Cerebellar nuclear complex (tissue), 1 donor: Measurements from ENCODE around the gene FUT7.
A peak's percentile ranks its signal among the peaks of the same experiment; 100 is the strongest.

Experiments used
- DNase-seq, 2 experiments: peaks; one replicate each; lab custom pipeline; 2025; lab: John Stamatoyannopoulos, UW

The FUT7 gene

GRCh38 chr9:137001857-137002645 is 29.8 kb downstream of the FUT7 start:
- no peak for DNase-seq

DNA sequence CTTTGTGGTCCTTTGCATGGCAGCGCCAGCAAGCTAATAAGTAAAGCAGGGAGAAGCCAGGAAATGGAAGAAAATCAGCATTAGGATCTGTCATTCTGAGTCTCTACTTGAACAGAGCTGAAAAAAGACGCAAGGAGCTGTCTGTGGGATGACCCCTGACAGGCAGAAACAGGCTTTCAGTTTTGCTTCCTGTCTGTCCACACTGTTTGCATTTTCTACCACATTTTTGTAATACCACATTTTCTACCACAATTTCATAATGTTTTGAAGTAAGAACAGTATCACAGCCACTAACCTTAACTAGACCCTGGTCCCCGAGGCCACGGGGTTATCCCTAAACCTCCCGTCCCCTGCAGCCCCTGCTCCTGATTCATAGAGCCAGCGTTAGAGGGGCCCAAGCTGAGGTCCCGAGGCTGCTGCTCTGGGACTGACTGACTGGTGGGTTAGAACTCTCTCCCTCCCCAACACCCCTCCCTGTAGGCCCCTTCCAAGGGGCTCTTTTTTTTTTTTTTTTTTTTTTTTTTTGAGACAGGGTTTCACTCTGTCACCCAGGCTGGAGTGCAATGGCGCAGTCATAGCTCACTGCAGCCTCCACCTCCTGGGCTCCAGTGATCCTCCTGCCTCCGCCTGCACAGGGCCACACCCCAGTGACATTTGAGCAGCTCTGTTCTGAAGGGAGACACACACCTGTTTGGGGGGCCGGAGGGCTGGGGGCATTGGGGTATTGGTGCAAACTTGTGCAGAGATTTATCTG is 31.5 kb downstream of the FUT7 start:
- DNase-seq: no peak

GRCh38 chr9:136997830-136998234 is 34.1 kb downstream of the FUT7 start:
- DNase-seq: no peak

- no peak for DNase-seq
Measured at GRCh38 chr9:136997371-136997770, 34.5 kb downstream of the FUT7 start.

- no peak for DNase-seq
Measured at GRCh38 chr9:136996361-136997292, 35.3 kb downstream of the FUT7 start, which contains the start of gene CLIC3. Gene CLIC3, minus strand, starts transcription at chr9:136996568. Its CDS starts 25 bp downstream, at chr9:136996543.

DNA sequence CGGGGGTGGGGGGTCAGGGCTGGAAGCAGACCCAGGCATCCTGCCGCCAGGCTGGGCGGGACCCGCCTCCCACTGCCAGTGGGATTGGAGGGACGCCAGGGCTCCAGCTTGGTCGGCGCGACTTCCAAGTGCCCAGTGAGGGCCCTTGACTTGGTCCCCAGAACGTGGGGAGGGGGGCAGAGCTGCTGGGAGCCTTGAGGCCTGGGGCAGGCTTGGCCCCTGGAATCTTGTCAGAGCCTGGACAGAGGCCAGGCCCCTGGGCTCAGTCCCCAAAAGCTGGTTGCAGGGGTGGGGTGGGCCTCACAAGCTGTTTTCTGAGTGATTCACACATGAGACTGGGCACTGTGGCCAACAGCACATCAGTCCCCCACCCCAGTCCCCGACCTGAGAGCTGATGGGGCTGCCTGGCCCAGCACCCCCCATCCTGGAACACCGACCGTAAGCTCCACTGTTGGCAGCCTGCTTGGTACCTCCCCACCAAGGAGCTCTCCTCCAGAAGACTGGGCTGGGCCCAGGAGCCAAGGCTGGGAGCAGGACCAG is 36.0 kb downstream of the FUT7 start:
- DNase-seq: no peak

DNA sequence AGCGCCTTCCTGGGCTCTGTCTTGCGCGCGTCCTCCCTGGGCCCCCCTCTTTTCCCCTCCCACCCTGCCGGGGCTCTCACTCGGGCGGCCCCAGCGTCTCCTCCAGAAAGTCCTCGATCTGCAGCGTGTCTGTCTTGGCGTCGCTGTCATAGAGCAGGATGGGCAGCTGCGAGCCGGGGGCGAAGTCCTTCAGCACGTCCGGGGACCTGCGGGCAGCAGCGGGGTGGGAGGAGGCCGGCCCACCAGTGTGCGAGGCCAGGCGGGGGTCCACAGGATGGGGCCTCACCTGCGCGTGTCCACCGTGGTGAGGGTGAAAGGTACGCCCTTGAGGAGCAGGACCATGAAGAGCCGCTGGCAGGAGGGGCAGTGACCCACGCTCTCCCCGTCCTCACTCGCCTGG is 36.5 kb downstream of the FUT7 start:
- DNase-seq: no peak

DNA sequence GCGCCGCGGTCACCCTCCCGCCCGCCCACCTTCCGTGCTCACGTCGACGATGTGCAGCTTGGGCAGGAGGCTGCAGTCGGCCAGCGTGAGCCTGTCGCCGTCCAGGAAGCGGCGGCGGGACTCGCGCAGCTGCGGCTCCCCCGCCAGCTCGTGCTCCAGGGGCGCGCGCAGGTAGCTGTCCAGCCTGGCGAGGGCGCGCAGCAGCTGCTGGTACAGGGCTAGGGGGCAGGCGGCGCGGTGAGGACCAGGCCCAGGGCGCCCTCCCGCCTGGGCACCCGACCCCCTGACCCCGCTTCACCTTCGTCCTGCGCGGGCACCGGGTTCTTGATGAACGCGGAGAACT is 37.0 kb downstream of the FUT7 start:
- no peak for DNase-seq

GRCh38 chr9:136994180-136994887 is 37.6 kb downstream of the FUT7 start:
- DNase-seq: no peak

DNA sequence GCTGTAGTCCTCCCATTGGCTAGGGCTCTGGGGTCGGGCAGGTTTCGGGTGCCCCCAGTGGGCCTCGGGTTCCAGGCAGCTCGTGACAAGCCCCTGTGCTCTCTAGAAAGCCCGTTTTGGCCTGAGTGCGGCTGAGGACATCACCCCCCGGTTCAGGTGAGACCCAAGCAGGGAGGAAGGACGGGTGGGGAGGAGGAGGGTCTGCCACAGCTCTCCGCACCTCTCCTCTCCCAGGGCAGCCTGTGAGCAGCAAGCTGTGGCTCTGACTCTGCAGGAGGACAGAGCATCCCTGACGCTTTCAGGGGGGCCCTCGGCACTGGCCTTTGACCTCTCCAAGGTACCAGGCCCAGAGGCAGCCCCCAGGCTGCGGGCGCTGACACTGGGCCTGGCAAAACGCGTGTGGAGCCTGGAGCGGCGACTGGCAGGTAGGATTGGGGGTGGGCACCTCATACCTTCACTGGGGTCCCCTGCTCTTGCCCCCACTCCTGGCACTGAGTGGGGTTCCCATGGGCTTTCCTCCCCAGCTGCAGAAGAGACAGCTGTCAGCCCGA is 39.0 kb downstream of the FUT7 start:
- DNase-seq: no peak

DNA sequence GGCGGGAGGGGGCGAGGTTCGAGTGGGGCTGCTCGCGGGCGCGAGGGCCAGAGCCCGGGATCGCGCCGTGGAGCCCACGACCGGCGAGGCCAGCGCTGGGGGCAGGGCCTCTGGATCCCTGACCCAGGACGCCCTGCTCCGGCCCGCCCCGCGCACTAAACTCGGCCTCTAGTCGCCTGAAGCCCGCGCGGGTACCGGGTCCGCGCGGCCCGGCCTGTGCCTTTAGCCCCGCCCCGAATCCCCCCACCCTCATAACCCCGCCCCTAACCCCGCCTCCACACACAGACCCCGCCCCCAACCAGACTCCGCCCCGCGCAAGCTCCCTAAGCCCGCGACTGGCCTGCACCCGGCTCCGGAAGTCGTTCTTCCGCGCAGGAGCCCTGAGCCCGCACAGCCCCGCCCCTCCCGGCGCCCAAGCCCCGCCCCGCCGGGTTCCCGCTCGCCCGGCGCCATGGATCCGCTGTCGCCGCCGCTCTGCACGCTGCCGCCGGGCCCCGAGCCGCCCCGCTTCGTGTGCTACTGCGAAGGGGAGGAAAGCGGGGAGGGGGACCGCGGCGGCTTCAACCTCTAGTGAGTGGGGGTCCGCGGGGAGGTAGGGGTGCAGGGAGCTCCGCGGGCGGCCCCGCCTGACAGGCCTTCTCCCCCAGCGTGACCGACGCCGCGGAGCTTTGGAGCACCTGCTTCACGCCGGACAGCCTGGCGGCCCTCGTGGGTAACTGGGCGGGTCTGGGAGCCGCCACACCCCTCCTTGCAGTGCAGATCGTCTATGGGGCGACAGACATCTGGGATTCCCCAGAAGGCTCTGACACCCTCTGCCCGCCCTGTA is 39.7 kb downstream of the FUT7 start, which contains the start of gene PAXX:
Gene PAXX, plus strand, starts transcription at position 430 of the 826 bp plus-strand sequence. Its CDS starts 22 bp downstream, at position 452.
- peak; percentile 33 to 52 for DNase-seq

GRCh38 chr9:136990242-136990911 is 41.5 kb downstream of the FUT7 start:
- no peak for DNase-seq

DNA sequence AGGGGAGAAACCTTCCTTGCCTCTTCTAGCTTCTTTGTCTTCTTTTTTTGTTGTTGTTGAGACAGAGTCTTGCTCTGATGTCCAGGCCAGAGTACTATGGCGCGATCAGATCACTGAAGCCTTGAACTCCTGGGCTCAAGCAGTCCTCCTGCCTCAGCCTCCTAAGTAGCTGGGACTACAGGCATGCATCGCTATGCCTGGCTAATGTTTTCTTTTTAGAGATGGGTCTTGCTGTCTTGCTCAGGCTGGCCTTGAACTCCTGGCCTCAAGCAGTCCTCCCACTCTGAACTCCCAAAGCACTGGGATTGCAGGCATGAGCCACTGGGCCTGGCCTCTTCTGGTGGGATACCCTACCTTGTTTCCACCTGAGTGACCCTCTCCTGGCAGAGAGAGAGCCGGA is 43.0 kb downstream of the FUT7 start:
- DNase-seq: no peak

GRCh38 chr9:136985853-136986252 is 46.0 kb downstream of the FUT7 start:
- DNase-seq: no peak

DNA sequence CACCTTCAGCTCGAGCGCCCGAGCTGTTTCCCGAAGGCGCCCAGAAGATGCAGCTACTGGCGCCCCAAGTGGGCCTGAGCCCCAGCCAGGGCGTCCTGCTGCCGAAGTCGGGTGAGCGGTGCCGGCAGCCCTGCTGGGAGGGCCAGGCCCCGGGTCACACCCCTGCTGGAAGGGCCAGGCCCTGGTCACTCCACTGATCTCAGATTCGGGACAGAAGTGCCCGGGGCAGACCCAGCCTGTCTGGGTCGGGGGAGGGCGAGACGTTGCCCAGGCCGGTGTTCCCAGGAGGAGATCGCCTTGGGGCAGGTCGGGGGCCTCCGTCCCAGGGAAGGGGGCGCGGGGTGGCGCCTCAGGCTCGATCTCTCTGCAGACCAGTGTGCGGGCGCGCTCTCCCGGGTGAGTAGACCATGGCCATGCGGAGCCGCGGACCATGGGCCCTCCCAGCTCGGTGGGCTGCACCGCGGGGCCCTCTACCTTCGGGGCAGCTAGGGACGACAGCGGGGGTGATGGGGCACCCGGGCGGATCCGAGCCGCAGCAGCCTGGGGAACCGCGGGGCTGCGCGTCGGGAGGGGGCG is 46.8 kb downstream of the FUT7 start:
- DNase-seq: no peak

DNA sequence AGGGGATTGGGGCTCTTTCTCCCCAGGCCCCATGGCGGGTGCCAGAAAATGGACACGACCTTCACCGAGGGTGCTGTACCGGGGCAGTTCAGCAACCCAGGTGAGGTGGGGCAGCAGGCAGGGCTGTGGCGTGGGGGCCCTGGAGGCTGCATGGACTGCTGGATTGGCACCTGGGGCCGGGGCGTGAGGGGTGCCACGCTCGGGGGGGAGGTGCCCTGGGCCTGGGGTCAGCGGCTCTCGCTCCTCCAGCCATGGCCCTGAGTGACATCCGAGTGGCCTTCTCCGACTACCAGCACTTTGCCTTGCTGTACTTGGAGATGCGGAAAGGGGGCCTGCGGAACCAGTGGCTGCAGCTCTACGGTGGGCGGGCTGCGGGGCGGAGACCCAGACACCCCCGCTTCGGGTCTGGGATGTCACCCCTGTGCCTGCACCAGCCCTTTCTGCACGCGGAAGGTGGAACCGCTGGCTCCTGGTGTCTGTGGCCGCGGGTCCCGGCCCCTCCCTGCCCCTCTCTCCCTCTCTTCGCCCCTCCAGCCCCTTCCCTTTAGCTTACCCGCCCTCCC is 47.3 kb downstream of the FUT7 start:
- no peak for DNase-seq

DNA sequence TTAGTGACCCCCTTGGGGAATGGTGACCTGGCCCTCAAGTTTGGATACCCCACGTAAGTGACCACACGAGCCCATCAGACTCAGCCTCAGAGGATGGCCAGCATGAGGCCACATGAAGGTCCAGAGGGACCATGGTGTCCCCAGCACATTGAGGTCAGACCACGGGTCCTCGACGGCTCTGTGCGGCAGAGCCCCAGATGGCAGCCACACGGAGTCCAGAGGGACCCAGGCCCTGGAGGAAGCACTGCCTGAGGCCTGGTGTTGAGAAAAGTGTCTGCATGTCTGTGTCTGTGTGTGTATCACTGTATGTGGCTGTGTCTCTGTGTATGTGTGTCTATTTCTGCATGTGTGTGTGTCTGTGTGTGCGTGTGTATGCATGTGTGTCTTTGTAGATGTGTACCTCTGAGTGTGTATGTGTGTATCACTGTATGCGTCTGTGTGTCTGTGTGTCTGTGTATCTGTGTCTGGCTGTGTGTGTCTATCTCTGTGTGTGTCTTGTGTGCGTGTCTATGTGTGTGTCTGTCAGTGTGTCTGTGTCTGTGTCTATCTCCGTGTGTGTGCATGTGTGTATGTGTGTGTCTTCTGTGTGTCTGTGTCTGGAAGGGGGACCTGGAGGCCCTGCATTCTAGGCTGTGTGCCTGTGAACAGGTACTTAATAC is 48.1 kb downstream of the FUT7 start:
- no peak for DNase-seq

DNA sequence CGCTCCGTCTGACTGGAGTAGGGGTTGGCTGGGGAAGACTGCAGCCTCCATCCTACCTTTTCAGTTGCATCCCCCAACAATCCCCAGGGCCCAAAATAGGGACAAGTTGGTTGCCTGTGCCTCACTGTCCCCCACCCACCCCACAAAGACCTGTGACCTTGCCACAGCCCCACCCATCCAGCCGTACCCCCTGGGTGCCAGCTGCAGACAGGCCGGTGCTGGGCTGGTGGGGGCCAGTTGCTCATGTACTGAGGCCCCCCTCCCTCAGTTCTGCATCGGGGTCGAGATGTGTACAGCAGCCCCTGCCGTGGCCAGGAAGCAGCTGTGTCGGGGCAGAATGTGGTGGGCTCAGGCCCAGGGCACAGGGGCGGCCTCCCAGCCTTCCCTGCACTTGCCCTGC is 48.7 kb downstream of the FUT7 start:
- DNase-seq: no peak
